ENCODE results near the gene NTHL1.

Gene NTHL1

GRCh38 chr16:2074071-2074470 lies 26.4 kb upstream of the NTHL1 start:
- TF ChIP-seq CTCF (IDR thresholded peaks at IDR 0.05): no peak
- no peak for DNase-seq (ENCODE audit: low spot score)
- Histone ChIP-seq H3K4me3 (no peak overlapping the region), H3K27ac (no peak overlapping the region)

GRCh38 chr16:2072926-2073325 lies 25.3 kb upstream of the NTHL1 start:
- Histone ChIP-seq H3K27ac (no peak overlapping the region), H3K4me3 (no peak overlapping the region)
- TF ChIP-seq CTCF (IDR thresholded peaks at IDR 0.05): no peak
- no peak for DNase-seq (ENCODE audit: low spot score)

GRCh38 chr16:2071454-2072202 lies 24.0 kb upstream of the NTHL1 start:
- no peak for DNase-seq (ENCODE audit: low spot score)
- no peak overlapping the region for H3K4me3 ChIP-seq
- no peak for TF ChIP-seq CTCF (IDR thresholded peaks at IDR 0.05)
- no peak overlapping the region for H3K27ac ChIP-seq

- no peak for TF ChIP-seq CTCF (IDR thresholded peaks at IDR 0.05)
- H3K4me3 ChIP-seq: no peak overlapping the region
- DNase-seq (ENCODE audit: low spot score): no peak
- no peak overlapping the region for H3K27ac ChIP-seq
These were observed 23.2 kb upstream of the NTHL1 start for GRCh38 chr16:2070576-2071453.

GRCh38 chr16:2066139-2066538 lies 18.5 kb upstream of the NTHL1 start:
- H3K4me3 ChIP-seq: no peak overlapping the region
- no peak overlapping the region for H3K27ac ChIP-seq
- no peak for TF ChIP-seq CTCF (IDR thresholded peaks at IDR 0.05)

GRCh38 chr16:2064368-2064945 lies 16.8 kb upstream of the NTHL1 start:
- DNase-seq (ENCODE audit: low spot score): no peak
- no peak for TF ChIP-seq CTCF (IDR thresholded peaks at IDR 0.05)
- H3K27ac ChIP-seq: no peak overlapping the region
- H3K4me3 ChIP-seq: no peak overlapping the region

More at GRCh38 chr16:2066139-2066538, 18.5 kb upstream of the NTHL1 start:
- DNase-seq (ENCODE audit: low spot score): no peak
